Measurements from ENCODE around the gene SIK2.

Gene SIK2

GRCh38 chr11:111772535-111772934, 170.3 kb downstream of the SIK2 start:
- H3K27ac ChIP-seq (ENCODE audit: low read depth, low read length, severe bottlenecking) = no peak overlapping the region
- 100% methylated on average over 1 of the region's 2 CpGs for WGBS, 2 experiments (ENCODE audit: insufficient coverage in 2 of 2)
- H3K36me3 ChIP-seq (ENCODE audit: control insufficient read depth, insufficient read depth, low read length) = no peaks in the 10 kb centered on the region
- H3K4me1 ChIP-seq (ENCODE audit: control insufficient read depth, insufficient read depth, low read length, poor library complexity, severe bottlenecking) = no peaks in the 10 kb centered on the region
- no peaks in the 10 kb centered on the region for H3K9me3 ChIP-seq (ENCODE audit: control insufficient read depth, low read length)
- no peak overlapping the region for H3K4me3 ChIP-seq (ENCODE audit: extremely low read depth, insufficient read depth, low read length, poor library complexity, severe bottlenecking)

GRCh38 chr11:111774955-111775710, 172.9 kb downstream of the SIK2 start:
- Histone ChIP-seq H3K36me3 (ENCODE audit: control insufficient read depth, insufficient read depth, low read length) (no peaks in the 10 kb centered on the region), H3K27ac (ENCODE audit: low read depth, low read length, severe bottlenecking) (no peak overlapping the region)
- WGBS, 2 experiments (ENCODE audit: insufficient coverage in 2 of 2) = 85 to 88% methylated on average over 3 to 4 of the region's 6 CpGs

GRCh38 chr11:111776398-111777093, 174.3 kb downstream of the SIK2 start:
- Histone ChIP-seq H3K4me1 (ENCODE audit: control insufficient read depth, insufficient read depth, low read length, poor library complexity, severe bottlenecking) (no peaks in the 10 kb centered on the region), H3K36me3 (ENCODE audit: control insufficient read depth, insufficient read depth, low read length) (no peaks in the 10 kb centered on the region), H3K9me3 (ENCODE audit: control insufficient read depth, low read length) (no peaks in the 10 kb centered on the region), H3K4me3 (ENCODE audit: extremely low read depth, insufficient read depth, low read length, poor library complexity, severe bottlenecking) (no peak overlapping the region), H3K27ac (ENCODE audit: low read depth, low read length, severe bottlenecking) (no peak overlapping the region)
- 82 to 94% methylated on average over 3 to 6 of the region's 6 CpGs for WGBS, 2 experiments (ENCODE audit: insufficient coverage in 2 of 2)

More at GRCh38 chr11:111774955-111775710, 172.9 kb downstream of the SIK2 start:
- no peak overlapping the region for H3K4me3 ChIP-seq (ENCODE audit: extremely low read depth, insufficient read depth, low read length, poor library complexity, severe bottlenecking)
- no peaks in the 10 kb centered on the region for H3K4me1 ChIP-seq (ENCODE audit: control insufficient read depth, insufficient read depth, low read length, poor library complexity, severe bottlenecking)
- no peaks in the 10 kb centered on the region for H3K9me3 ChIP-seq (ENCODE audit: control insufficient read depth, low read length)

GRCh38 chr11:111777094-111778046, 175.1 kb downstream of the SIK2 start:
- no peaks in the 10 kb centered on the region for H3K4me1 ChIP-seq (ENCODE audit: control insufficient read depth, insufficient read depth, low read length, poor library complexity, severe bottlenecking)
- no peaks in the 10 kb centered on the region for H3K9me3 ChIP-seq (ENCODE audit: control insufficient read depth, low read length)
- H3K4me3 ChIP-seq (ENCODE audit: extremely low read depth, insufficient read depth, low read length, poor library complexity, severe bottlenecking) = no peak overlapping the region
- no peaks in the 10 kb centered on the region for H3K36me3 ChIP-seq (ENCODE audit: control insufficient read depth, insufficient read depth, low read length)
- WGBS, 2 experiments (ENCODE audit: insufficient coverage in 2 of 2) = 90 to 100% methylated on average over 2 of the region's 4 CpGs
- H3K27ac ChIP-seq (ENCODE audit: low read depth, low read length, severe bottlenecking) = no peak overlapping the region

DNA sequence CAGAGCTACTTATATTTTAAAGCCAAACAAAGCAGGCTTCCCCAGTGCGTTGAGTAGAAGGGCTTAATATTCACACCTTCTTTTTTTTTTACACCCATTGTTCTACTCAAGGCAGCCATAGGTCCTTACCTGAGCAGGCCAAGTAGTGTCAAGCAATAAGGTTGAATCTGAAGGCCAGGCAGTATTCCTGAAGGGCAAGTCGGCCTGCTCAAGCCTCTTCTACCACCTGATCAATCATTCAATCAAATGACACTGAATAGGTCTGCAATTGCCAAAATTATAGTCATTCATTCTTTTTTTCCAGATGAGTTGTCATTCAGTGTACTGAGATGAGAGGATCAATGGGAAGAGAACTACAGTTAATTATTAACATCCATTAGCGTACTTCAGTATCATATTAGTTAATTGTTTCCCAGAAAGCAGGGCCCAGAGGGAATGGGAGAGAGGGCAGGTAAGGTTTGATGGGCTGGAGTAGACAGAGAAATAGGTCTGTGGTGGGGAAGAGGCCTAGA, 175.9 kb downstream of the SIK2 start:
- Histone ChIP-seq H3K4me3 (ENCODE audit: extremely low read depth, insufficient read depth, low read length, poor library complexity, severe bottlenecking) (no peak overlapping the region), H3K4me1 (ENCODE audit: control insufficient read depth, insufficient read depth, low read length, poor library complexity, severe bottlenecking) (no peaks in the 10 kb centered on the region), H3K9me3 (ENCODE audit: control insufficient read depth, low read length) (no peaks in the 10 kb centered on the region), H3K27ac (ENCODE audit: low read depth, low read length, severe bottlenecking) (no peak overlapping the region), H3K36me3 (ENCODE audit: control insufficient read depth, insufficient read depth, low read length) (no peaks in the 10 kb centered on the region)
- WGBS, 2 experiments (ENCODE audit: insufficient coverage in 2 of 2) = 80 to 100% methylated on average over 1 of the region's 3 CpGs

- Histone ChIP-seq H3K4me1 (ENCODE audit: control insufficient read depth, insufficient read depth, low read length, poor library complexity, severe bottlenecking) (no peaks in the 10 kb centered on the region), H3K4me3 (ENCODE audit: extremely low read depth, insufficient read depth, low read length, poor library complexity, severe bottlenecking) (no peak overlapping the region), H3K9me3 (ENCODE audit: control insufficient read depth, low read length) (no peaks in the 10 kb centered on the region), H3K36me3 (ENCODE audit: control insufficient read depth, insufficient read depth, low read length) (peaks cover 4% of the 10 kb centered on the region), H3K27ac (ENCODE audit: low read depth, low read length, severe bottlenecking) (no peak overlapping the region)
- 94 to 100% methylated on average over 6 of the region's 6 CpGs for WGBS, 2 experiments (ENCODE audit: insufficient coverage in 2 of 2)
Measured at GRCh38 chr11:111779118-111779517, 176.9 kb downstream of the SIK2 start.

Data from mesodermal cell (in vitro differentiated cells).